Aorta (tissue), 5 donors: ENCODE data around the gene MYO3B. TPM values are rescaled to one million over a fixed set of nuclear protein-coding genes. Genes with fewer than 3 reads are reported as not detected.
A peak's percentile ranks its signal among the peaks of the same experiment; 100 is the strongest.

Experiments used
- ATAC-seq: fragments of 200-7000 bp; cut with Tn5 transposase; one replicate; pipeline ENCODE4 v1.9.1; 2022; ENCODE audit warnings: moderate library complexity; ENCODE audit not compliant: low FRiP score
- DNase-seq, 2 donors: peaks; one replicate each; pipeline ENCODE4 v3.0.0-alpha.2; 2020
- H3K27ac ChIP-seq, 2 donors: one replicate each; pipeline ENCODE4 v1.5.1; 2013; ENCODE audit warnings: low read length in 2 of 2, mild to moderate bottlenecking in 2 of 2, moderate library complexity in 2 of 2, control low read depth in 1 of 2, inconsistent platforms in 1 of 2, low read depth in 1 of 2
- H3K27me3 ChIP-seq, 2 donors: one replicate each; pipeline ENCODE4 v1.6.1; 2013; ENCODE audit warnings: control low read depth in 1 of 2, low read length in 1 of 2, mild to moderate bottlenecking in 1 of 2, moderate library complexity in 1 of 2; ENCODE audit not compliant: insufficient read depth in 2 of 2, control insufficient read depth in 1 of 2
- H3K36me3 ChIP-seq, 2 donors: one replicate each; pipeline ENCODE4 v1.6.1; 2013; ENCODE audit warnings: control low read depth in 1 of 2, low read length in 1 of 2, mild to moderate bottlenecking in 1 of 2; ENCODE audit not compliant: insufficient read depth in 2 of 2, control insufficient read depth in 1 of 2
- H3K4me1 ChIP-seq, 2 donors: one replicate each; pipeline ENCODE4 v1.6.1; 2013; ENCODE audit warnings: low read length in 2 of 2, control low read depth in 1 of 2, mild to moderate bottlenecking in 1 of 2, moderate library complexity in 1 of 2; ENCODE audit not compliant: insufficient read depth in 2 of 2, control insufficient read depth in 1 of 2
- H3K4me3 ChIP-seq, 2 donors: one replicate each; pipeline ENCODE4 v1.5.1; 2013; ENCODE audit warnings: low read length in 2 of 2, control low read depth in 1 of 2, mild to moderate bottlenecking in 1 of 2
- H3K9me3 ChIP-seq: one replicate; pipeline ENCODE4 v1.6.1; 2013; ENCODE audit warnings: mild to moderate bottlenecking, low read length; ENCODE audit not compliant: control insufficient read depth
- WGBS, 2 donors: extraction: QIAGEN DNeasy Blood & Tissue Kit; methylation state at CpG; one replicate each; pipeline ENCODE4 v1.1.7; 2013; 5-methylcytosine and 5-hydroxymethylcytosine counted together
- intact Hi-C, 2 donors: fragments of 100-400 bp; cut with DNase I; formaldehyde crosslinking; loops; one replicate each; pipeline versions ENCODE4 v1.14.2 to v1.15.0; 2022
- polyA plus RNA-seq, 2 donors: library from polyadenylated mRNA; stranded (reverse); fragments of 200-250 nt; gene quantifications; one replicate each; pipeline ENCODE4 v1.2.3, GENCODE V29; 2013
- total RNA-seq, 2 donors: library from RNA; stranded (reverse); fragmentation: NEBNext Ultra II Directional; extraction: Animal tissue kit (Norgen Biotek cat#: 25700); gene quantifications; one replicate each; pipeline ENCODE4 v1.2.1, GENCODE V29; 2021
- donor health status: healthy with polysubstance abuse.
- donor health status: Bipolar disorder and iron deficiency.
- donor health status: DM: no; HTN: no; CAD: no.
- donor health status: DM: no; HTN: no; CAD: no.
- donor health status: DM: yes; HTN: yes; CAD: no.

The MYO3B gene
- total and polyA plus RNA-seq, 4 donors, result 0.05 to 0.32 TPM; not detected in 2

GRCh38 chr2:170145675-170146432, 32.1 kb upstream of the MYO3B start:
- no peaks in the 10 kb centered on the region for H3K4me1 ChIP-seq
- ATAC-seq, result no peak
- no peaks in the 10 kb centered on the region for H3K9me3 ChIP-seq
- no peaks in the 10 kb centered on the region for H3K27me3 ChIP-seq
- no peak for DNase-seq
- 84 to 87% methylated on average over 7 of the region's 7 CpGs for WGBS, 2 donors
- H3K27ac ChIP-seq, result no peak overlapping the region
- intact Hi-C loops, result no loop called here
- no peaks in the 10 kb centered on the region for H3K36me3 ChIP-seq
- no peak overlapping the region for H3K4me3 ChIP-seq

DNA sequence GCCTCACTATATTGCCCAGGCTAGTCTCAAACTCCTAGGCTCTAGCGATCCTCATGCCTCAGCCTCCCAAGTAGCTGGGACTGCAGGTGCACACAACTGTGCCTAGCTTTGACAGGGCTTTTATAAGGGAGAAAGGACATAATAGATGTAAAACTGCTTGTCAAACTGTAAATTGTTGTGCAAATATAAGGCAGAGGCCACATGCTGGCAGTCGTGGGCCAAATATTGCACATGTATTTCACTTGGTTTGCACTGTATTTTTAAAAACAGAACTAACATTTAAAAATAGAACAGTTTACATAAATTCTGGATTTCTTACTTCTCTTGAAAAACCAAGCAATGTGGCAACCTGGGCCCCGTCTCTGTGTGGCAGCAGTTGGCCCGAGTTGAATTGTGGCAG, 31.2 kb upstream of the MYO3B start:
- H3K9me3 ChIP-seq, result no peaks in the 10 kb centered on the region
- H3K27ac ChIP-seq, result no peak overlapping the region
- no peaks in the 10 kb centered on the region for H3K36me3 ChIP-seq
- intact Hi-C loops, result no loop called here
- H3K27me3 ChIP-seq, result no peaks in the 10 kb centered on the region
- no peaks in the 10 kb centered on the region for H3K4me1 ChIP-seq
- no peak overlapping the region for H3K4me3 ChIP-seq
- DNase-seq, result no peak
- WGBS, 2 donors, result 35 to 39% methylated on average over 4 of the region's 4 CpGs
- ATAC-seq, result no peak

- intact Hi-C loops, result no loop called here
- Histone ChIP-seq H3K27me3 (no peaks in the 10 kb centered on the region), H3K27ac (no peak overlapping the region), H3K36me3 (no peaks in the 10 kb centered on the region), H3K4me3 (no peak overlapping the region), H3K4me1 (no peaks in the 10 kb centered on the region), H3K9me3 (peaks cover 2% of the 10 kb centered on the region)
- WGBS, 2 donors, result 95 to 97% methylated on average over 3 of the region's 3 CpGs
- DNase-seq (no peak), ATAC-seq (no peak)
Measured at GRCh38 chr2:170147576-170147975, 30.4 kb upstream of the MYO3B start.

DNA sequence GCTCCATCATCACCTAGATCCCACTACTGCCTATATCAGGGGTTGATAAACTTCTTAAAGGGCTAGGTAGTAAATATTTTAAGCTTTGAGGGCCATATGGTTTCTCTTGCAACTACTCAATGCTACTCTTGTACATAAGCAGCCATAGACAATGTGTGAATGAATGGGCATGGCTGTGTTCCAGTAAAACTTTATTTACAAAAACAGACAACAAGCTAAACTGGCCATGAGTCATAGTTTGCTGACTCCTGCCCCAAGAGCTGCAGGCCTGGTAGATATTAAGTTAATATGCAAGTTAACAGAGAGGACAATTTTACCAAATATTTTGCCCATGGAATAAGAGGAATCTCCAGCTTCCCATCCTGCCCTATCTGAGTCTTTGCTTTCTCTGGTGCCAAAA, 29.8 kb upstream of the MYO3B start:
- H3K4me3 ChIP-seq, result no peak overlapping the region
- no peak overlapping the region for H3K27ac ChIP-seq
- H3K4me1 ChIP-seq, result no peaks in the 10 kb centered on the region
- intact Hi-C loops, result no loop called here
- no peaks in the 10 kb centered on the region for H3K27me3 ChIP-seq
- peaks cover 2% of the 10 kb centered on the region for H3K9me3 ChIP-seq
- DNase-seq, result no peak
- no peaks in the 10 kb centered on the region for H3K36me3 ChIP-seq
- ATAC-seq, result no peak

DNA sequence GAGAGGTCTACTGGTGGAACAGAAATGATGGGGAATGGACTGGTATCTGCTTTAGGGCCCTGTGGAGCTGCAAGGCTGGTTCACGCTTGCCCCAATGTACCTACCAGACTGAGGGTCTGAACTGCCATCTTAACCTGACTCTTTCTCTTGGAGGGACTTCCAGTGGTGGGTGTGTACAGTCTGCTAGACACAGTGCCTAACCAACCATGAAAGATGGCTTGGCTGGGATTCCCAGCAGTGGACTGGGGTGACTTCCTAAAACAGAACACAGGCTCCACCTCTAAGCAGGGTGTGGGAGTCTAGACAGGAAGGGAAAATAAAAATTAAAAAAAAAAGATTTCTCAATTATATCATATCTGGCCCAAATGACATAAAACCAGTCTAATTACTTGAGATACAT, 25.5 kb upstream of the MYO3B start:
- no peaks in the 10 kb centered on the region for H3K27me3 ChIP-seq
- intact Hi-C loops, result no loop called here
- DNase-seq (no peak), ATAC-seq (peak; percentile 15)
- H3K4me3 ChIP-seq, result no peak overlapping the region
- no peaks in the 10 kb centered on the region for H3K4me1 ChIP-seq
- peaks cover 2% of the 10 kb centered on the region for H3K9me3 ChIP-seq
- no peaks in the 10 kb centered on the region for H3K36me3 ChIP-seq
- WGBS, 2 donors, result 95 to 100% methylated on average over 1 of the region's 1 CpG
- no peak overlapping the region for H3K27ac ChIP-seq

GRCh38 chr2:170155022-170155722, 22.8 kb upstream of the MYO3B start:
- Histone ChIP-seq H3K4me1 (no peaks in the 10 kb centered on the region), H3K27ac (no peak overlapping the region), H3K36me3 (no peaks in the 10 kb centered on the region), H3K4me3 (peak overlapping the region in 1 of 2 donors; percentile 34), H3K9me3 (peaks cover 2% of the 10 kb centered on the region), H3K27me3 (no peaks in the 10 kb centered on the region)
- ATAC-seq (no peak), DNase-seq (no peak)
- 5 to 9% methylated on average over 8 of the region's 8 CpGs for WGBS, 2 donors
- intact Hi-C loops, result no loop called here

DNA sequence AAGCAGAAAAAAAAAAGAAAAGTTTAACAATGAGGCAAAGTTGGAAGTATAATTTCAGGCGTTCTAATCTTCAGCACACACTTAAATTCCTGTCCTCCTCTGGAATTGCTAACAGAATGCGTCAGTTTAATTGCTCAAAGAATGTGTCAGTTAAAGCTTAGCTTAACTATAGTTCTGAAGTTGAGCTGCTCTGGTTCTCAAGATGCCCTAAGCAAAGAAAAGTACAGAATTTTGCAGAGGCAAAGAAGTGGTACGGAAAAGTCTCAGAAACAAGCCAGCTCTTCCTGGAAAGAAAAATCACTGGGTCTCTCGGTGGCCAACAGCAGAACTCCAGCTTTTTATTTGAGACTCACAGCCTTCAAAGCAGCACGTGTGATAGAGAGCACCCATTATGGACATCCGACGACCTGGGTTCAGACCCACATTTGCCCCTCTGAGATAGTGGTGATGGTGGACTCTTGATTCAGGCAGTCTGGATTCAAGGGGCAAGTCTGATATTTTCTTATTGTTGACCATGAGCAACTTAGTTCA, 22.2 kb upstream of the MYO3B start:
- no peak for ATAC-seq
- Histone ChIP-seq H3K4me1 (no peaks in the 10 kb centered on the region), H3K4me3 (no peak overlapping the region), H3K9me3 (peaks cover 2% of the 10 kb centered on the region), H3K27ac (no peak overlapping the region), H3K36me3 (no peaks in the 10 kb centered on the region), H3K27me3 (no peaks in the 10 kb centered on the region)
- no peak for DNase-seq
- 21 to 23% methylated on average over 7 of the region's 7 CpGs for WGBS, 2 donors
- intact Hi-C loops, result no loop called here

- ATAC-seq (no peak), DNase-seq (no peak)
- WGBS, 2 donors, result 86 to 87% methylated on average over 3 of the region's 3 CpGs
- H3K9me3 ChIP-seq, result peaks cover 2% of the 10 kb centered on the region
- H3K4me3 ChIP-seq, result no peak overlapping the region
- intact Hi-C loops, result no loop called here
- H3K4me1 ChIP-seq, result no peaks in the 10 kb centered on the region
- H3K36me3 ChIP-seq, result no peaks in the 10 kb centered on the region
- no peaks in the 10 kb centered on the region for H3K27me3 ChIP-seq
- H3K27ac ChIP-seq, result no peak overlapping the region
Measured at GRCh38 chr2:170156592-170156991, 21.4 kb upstream of the MYO3B start.
